Caco-2 (cell line): Measurements from ENCODE around the gene INPP5J. TPM values are rescaled to one million over a fixed set of nuclear protein-coding genes. Genes with fewer than 3 reads are reported as not detected.

ENCODE experiments used
- BruUV-seq: library from RNA; stranded (reverse); fragments of 400-500 nt; replicated peaks from 2 replicates; lab custom pipeline; 2021; lab: Mats Ljungman, UMichigan
- CTCF ChIA-PET: fragments of 300-600 bp; sonication (Branson Sonifier 250); formaldehyde crosslinking; loops from one replicate; lab custom pipeline; 2022; ENCODE audit warnings: antibody characterized with exemption; lab: Charles Lee
- POLR2A ChIA-PET: fragments of 300-600 bp; sonication (Branson Sonifier 250); formaldehyde crosslinking; loops from one replicate; lab custom pipeline; 2022; ENCODE audit warnings: antibody characterized with exemption; lab: Charles Lee
- DNase-seq, 2 experiments: peaks; one replicate each; pipeline versions ENCODE4 v3.0.0 to v3.0.0-alpha.2; 2020 to 2022
- H3K27me3 ChIP-seq: replicated peaks from 2 replicates; pipeline ENCODE4 v1.6.0; 2011; ENCODE audit warnings: low read length; ENCODE audit not compliant: control insufficient read depth, insufficient read depth
- H3K36me3 ChIP-seq: 2 replicates; pipeline ENCODE4 v1.5.1; 2011; ENCODE audit warnings: low read length; ENCODE audit not compliant: control insufficient read depth, insufficient read depth
- H3K4me1 ChIP-seq: fragments of 250-450 bp; sonication (Bioruptor Pico); 2 replicates; pipeline ENCODE4 v1.5.1; 2020; ENCODE audit warnings: mild to moderate bottlenecking
- H3K4me3 ChIP-seq: 2 replicates; pipeline ENCODE4 v1.5.1; 2011; ENCODE audit warnings: low read depth, mild to moderate bottlenecking, control low read depth, low read length
- H3K9me3 ChIP-seq: fragments of 250-450 bp; sonication (Bioruptor Pico); 2 replicates; pipeline ENCODE4 v1.5.1; 2020; ENCODE audit warnings: mild to moderate bottlenecking, moderate library complexity
- H3K27ac Mint-ChIP-seq: one replicate; pipeline ENCODE4 v1.8.0; 2022; ENCODE audit warnings: mixed read lengths; ENCODE audit not compliant: unreplicated experiment
- H3K27me3 Mint-ChIP-seq: one replicate; pipeline ENCODE4 v1.8.0; 2022; ENCODE audit warnings: mixed read lengths; ENCODE audit not compliant: insufficient read depth, unreplicated experiment
- H3K36me3 Mint-ChIP-seq: one replicate; pipeline ENCODE4 v1.8.0; 2022; ENCODE audit warnings: mild to moderate bottlenecking, mixed read lengths; ENCODE audit not compliant: insufficient read depth, unreplicated experiment
- H3K4me1 Mint-ChIP-seq: one replicate; pipeline ENCODE4 v1.8.0; 2022; ENCODE audit warnings: low read depth, mixed read lengths; ENCODE audit not compliant: unreplicated experiment
- H3K4me3 Mint-ChIP-seq: one replicate; pipeline ENCODE4 v1.8.0; 2022; ENCODE audit warnings: mild to moderate bottlenecking, moderate library complexity, mixed read lengths; ENCODE audit not compliant: unreplicated experiment
- H3K9me3 Mint-ChIP-seq: one replicate; pipeline ENCODE4 v1.8.0; 2022; ENCODE audit warnings: mixed read lengths; ENCODE audit not compliant: unreplicated experiment
- intact Hi-C: fragments of 100-400 bp; cut with micrococcal nuclease; formaldehyde crosslinking; loops from one replicate; pipeline ENCODE4 v1.10.0; 2022; ENCODE audit not compliant: unreplicated experiment
- total RNA-seq: library from RNA; stranded (reverse); gene quantifications from 2 replicates; pipeline ENCODE4 v1.2.3, GENCODE V29; 2022
- TF ChIP-seq, protein P1 (sequence below), 2 experiments: fragments of 200-600 bp in 1 of 2; IDR thresholded peaks; 1 replicate in 1 of 2; 2 replicates in 1 of 2; pipeline versions ENCODE4 v1.5.1 to v1.8.0; 2011 to 2022; ENCODE audit warnings: antibody characterized with exemption in 1 of 2, control low read depth in 1 of 2, inconsistent platforms in 1 of 2, low read depth in 1 of 2, low read length in 1 of 2, mild to moderate bottlenecking in 1 of 2, moderate library complexity in 1 of 2; ENCODE audit not compliant: insufficient read depth in 1 of 2, severe bottlenecking in 1 of 2, unreplicated experiment in 1 of 2

Gene INPP5J
- total RNA-seq, 1 experiment from 2014 or later: 6.8 TPM

- Histone ChIP-seq H3K9me3 (no peaks in the 10 kb centered on the region), H3K4me1 (no peaks in the 10 kb centered on the region), H3K36me3 (no peaks in the 10 kb centered on the region), H3K4me3 (no peak overlapping the region), H3K27me3 (no peaks in the 10 kb centered on the region)
- ChIA-PET CTCF (no interaction called here), POLR2A (no interaction called here)
- intact Hi-C loops: loop anchor here (10.0 kb wide), 1 partner anchor 379 kb away; no protein-coding TSS in a partner anchor
- no TSS peak for BruUV-seq
- DNase-seq: no peak
- Mint-ChIP-seq H3K27me3 (peaks cover 3% of the 10 kb centered on the region), H3K27ac (no peak overlapping the region), H3K9me3 (no peaks in the 10 kb centered on the region), H3K4me1 (no peaks in the 10 kb centered on the region), H3K36me3 (no peaks in the 10 kb centered on the region), H3K4me3 (no peak overlapping the region)
- TF ChIP-seq, protein P1, sequence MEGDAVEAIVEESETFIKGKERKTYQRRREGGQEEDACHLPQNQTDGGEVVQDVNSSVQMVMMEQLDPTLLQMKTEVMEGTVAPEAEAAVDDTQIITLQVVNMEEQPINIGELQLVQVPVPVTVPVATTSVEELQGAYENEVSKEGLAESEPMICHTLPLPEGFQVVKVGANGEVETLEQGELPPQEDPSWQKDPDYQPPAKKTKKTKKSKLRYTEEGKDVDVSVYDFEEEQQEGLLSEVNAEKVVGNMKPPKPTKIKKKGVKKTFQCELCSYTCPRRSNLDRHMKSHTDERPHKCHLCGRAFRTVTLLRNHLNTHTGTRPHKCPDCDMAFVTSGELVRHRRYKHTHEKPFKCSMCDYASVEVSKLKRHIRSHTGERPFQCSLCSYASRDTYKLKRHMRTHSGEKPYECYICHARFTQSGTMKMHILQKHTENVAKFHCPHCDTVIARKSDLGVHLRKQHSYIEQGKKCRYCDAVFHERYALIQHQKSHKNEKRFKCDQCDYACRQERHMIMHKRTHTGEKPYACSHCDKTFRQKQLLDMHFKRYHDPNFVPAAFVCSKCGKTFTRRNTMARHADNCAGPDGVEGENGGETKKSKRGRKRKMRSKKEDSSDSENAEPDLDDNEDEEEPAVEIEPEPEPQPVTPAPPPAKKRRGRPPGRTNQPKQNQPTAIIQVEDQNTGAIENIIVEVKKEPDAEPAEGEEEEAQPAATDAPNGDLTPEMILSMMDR (IDR thresholded peaks at IDR 0.05; ENCODE audit: insufficient read depth in 1 of 2, low read depth in 1 of 2, low read length in 1 of 2, severe bottlenecking in 1 of 2, unreplicated experiment in 1 of 2): no peak
Observed at GRCh38 chr22:31143537-31143936, 20.8 kb downstream of the INPP5J start.

GRCh38 chr22:31144223-31144622 is 21.5 kb downstream of the INPP5J start:
- no peaks in the 10 kb centered on the region for H3K36me3 Mint-ChIP-seq
- no peaks in the 10 kb centered on the region for H3K9me3 ChIP-seq
- H3K27me3 Mint-ChIP-seq: peaks cover 3% of the 10 kb centered on the region
- no TSS peak for BruUV-seq
- intact Hi-C loops: loop anchor here (10.0 kb wide), 1 partner anchor 379 kb away; no protein-coding TSS in a partner anchor
- DNase-seq: no peak
- no peaks in the 10 kb centered on the region for H3K27me3 ChIP-seq
- no peaks in the 10 kb centered on the region for H3K4me1 Mint-ChIP-seq
- ChIA-PET CTCF (no interaction called here), POLR2A (no interaction called here)
- H3K36me3 ChIP-seq: no peaks in the 10 kb centered on the region
- no peak overlapping the region for H3K4me3 ChIP-seq
- no peaks in the 10 kb centered on the region for H3K9me3 Mint-ChIP-seq
- H3K4me3 Mint-ChIP-seq: no peak overlapping the region
- H3K4me1 ChIP-seq: no peaks in the 10 kb centered on the region
- no peak overlapping the region for H3K27ac Mint-ChIP-seq
- TF ChIP-seq, protein P1 (IDR thresholded peaks at IDR 0.05; ENCODE audit: insufficient read depth in 1 of 2, low read depth in 1 of 2, low read length in 1 of 2, severe bottlenecking in 1 of 2, unreplicated experiment in 1 of 2): no peak

GRCh38 chr22:31148488-31148887 is 25.7 kb downstream of the INPP5J start:
- no peak for DNase-seq
- H3K4me1 ChIP-seq: no peaks in the 10 kb centered on the region
- Mint-ChIP-seq H3K27me3 (no peaks in the 10 kb centered on the region), H3K9me3 (no peaks in the 10 kb centered on the region), H3K27ac (no peak overlapping the region), H3K4me1 (no peaks in the 10 kb centered on the region), H3K4me3 (no peak overlapping the region), H3K36me3 (no peaks in the 10 kb centered on the region)
- BruUV-seq: no TSS peak
- ChIA-PET POLR2A (no interaction called here), CTCF (interaction anchor here (0.7 to 2.4 kb wide), 3 partner anchors 41 to 202 kb away, joined by 3 to 10 read pairs (median 3); partner anchors contain the start of gene SELENOM)
- H3K4me3 ChIP-seq: no peak overlapping the region
- no peaks in the 10 kb centered on the region for H3K27me3 ChIP-seq
- no peaks in the 10 kb centered on the region for H3K9me3 ChIP-seq
- intact Hi-C loops: loop anchor here (5.0 to 10.0 kb wide), 2 partner anchors 226 to 384 kb away; no protein-coding TSS in a partner anchor
- TF ChIP-seq, protein P1 (IDR thresholded peaks at IDR 0.05; ENCODE audit: insufficient read depth in 1 of 2, low read depth in 1 of 2, low read length in 1 of 2, severe bottlenecking in 1 of 2, unreplicated experiment in 1 of 2): no peak
- H3K36me3 ChIP-seq: no peaks in the 10 kb centered on the region
